Measurements from ENCODE around the gene IGF2. TPM values are rescaled to one million over a fixed set of nuclear protein-coding genes. Genes with fewer than 3 reads are reported as not detected.

Gene IGF2
- total RNA-seq, 1 experiment from 2014 or later: 1.5 TPM

- TF ChIP-seq, protein P1, sequence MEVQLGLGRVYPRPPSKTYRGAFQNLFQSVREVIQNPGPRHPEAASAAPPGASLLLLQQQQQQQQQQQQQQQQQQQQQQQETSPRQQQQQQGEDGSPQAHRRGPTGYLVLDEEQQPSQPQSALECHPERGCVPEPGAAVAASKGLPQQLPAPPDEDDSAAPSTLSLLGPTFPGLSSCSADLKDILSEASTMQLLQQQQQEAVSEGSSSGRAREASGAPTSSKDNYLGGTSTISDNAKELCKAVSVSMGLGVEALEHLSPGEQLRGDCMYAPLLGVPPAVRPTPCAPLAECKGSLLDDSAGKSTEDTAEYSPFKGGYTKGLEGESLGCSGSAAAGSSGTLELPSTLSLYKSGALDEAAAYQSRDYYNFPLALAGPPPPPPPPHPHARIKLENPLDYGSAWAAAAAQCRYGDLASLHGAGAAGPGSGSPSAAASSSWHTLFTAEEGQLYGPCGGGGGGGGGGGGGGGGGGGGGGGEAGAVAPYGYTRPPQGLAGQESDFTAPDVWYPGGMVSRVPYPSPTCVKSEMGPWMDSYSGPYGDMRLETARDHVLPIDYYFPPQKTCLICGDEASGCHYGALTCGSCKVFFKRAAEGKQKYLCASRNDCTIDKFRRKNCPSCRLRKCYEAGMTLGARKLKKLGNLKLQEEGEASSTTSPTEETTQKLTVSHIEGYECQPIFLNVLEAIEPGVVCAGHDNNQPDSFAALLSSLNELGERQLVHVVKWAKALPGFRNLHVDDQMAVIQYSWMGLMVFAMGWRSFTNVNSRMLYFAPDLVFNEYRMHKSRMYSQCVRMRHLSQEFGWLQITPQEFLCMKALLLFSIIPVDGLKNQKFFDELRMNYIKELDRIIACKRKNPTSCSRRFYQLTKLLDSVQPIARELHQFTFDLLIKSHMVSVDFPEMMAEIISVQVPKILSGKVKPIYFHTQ (CRISPR knock-in tag; IDR thresholded peaks at IDR 0.05): no peak
- no peak for TF ChIP-seq ZNF671 (CRISPR knock-in tag; IDR thresholded peaks at IDR 0.05)
- no peak for TF ChIP-seq RELA (CRISPR knock-in tag; IDR thresholded peaks at IDR 0.05; ENCODE audit: borderline replicate concordance)
- no peak for TF ChIP-seq TP53 (CRISPR knock-in tag; IDR thresholded peaks at IDR 0.05)
- no peak for TF ChIP-seq GABPB1 (CRISPR knock-in tag; IDR thresholded peaks at IDR 0.05)
- TF ChIP-seq, protein P2, sequence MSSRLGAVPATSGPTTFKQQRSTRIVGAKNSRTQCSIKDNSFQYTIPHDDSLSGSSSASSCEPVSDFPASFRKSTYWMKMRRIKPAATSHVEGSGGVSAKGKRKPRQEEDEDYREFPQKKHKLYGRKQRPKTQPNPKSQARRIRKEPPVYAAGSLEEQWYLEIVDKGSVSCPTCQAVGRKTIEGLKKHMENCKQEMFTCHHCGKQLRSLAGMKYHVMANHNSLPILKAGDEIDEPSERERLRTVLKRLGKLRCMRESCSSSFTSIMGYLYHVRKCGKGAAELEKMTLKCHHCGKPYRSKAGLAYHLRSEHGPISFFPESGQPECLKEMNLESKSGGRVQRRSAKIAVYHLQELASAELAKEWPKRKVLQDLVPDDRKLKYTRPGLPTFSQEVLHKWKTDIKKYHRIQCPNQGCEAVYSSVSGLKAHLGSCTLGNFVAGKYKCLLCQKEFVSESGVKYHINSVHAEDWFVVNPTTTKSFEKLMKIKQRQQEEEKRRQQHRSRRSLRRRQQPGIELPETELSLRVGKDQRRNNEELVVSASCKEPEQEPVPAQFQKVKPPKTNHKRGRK (CRISPR knock-in tag; IDR thresholded peaks at IDR 0.05; ENCODE audit: borderline replicate concordance): no peak
- TF ChIP-seq CBFB (CRISPR knock-in tag; IDR thresholded peaks at IDR 0.05; ENCODE audit: low read depth): no peak
Measured at GRCh38 chr11:2091786-2092463, 47.3 kb downstream of the IGF2 start (continued).

DNA sequence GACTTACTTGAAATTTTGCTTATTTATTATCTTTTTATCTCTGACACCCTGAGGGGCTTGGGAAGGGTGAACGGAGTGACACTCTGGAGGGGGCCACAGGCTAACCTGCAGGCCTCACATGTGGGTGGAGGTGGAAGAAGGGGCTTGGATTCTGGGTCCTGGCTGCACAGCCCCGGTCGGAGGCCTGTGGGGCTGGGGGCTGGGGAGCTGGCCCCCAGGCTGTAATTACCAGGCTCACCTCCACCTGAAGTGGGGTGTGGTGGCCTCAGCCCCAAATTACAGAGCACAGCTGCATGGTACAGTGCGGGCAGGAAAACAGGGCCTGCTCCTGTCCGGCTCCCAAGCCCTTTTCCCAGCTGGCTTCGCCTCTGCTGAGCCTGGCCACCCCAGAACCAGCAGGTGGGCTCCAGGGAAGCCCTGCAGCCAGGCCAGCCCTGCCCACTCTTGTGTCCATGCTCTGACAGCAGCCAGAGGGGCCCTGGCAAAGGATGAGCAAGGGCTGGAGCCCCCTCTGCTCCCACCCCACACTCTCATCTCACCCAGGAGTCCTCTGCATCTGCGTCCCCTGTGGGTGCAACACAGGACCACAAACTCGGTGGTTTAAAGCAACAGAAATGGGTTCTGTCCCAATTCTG is 48.0 kb downstream of the IGF2 start:
- H3K27me3 Mint-ChIP-seq (ENCODE audit: low read depth): peaks cover 4% of the 10 kb centered on the region
- CTCF ChIA-PET: interaction anchor here (0.9 to 1.0 kb wide), 2 partner anchors 58 to 60 kb away, joined by 3 read pairs; no protein-coding TSS in a partner anchor
- no peaks in the 10 kb centered on the region for H3K36me3 Mint-ChIP-seq
- no peak overlapping the region for H3K27ac Mint-ChIP-seq
- H3K4me3 Mint-ChIP-seq: no peak overlapping the region
- no peak for TF ChIP-seq ZNF416 (CRISPR knock-in tag; IDR thresholded peaks at IDR 0.05)
- TF ChIP-seq, protein P3, sequence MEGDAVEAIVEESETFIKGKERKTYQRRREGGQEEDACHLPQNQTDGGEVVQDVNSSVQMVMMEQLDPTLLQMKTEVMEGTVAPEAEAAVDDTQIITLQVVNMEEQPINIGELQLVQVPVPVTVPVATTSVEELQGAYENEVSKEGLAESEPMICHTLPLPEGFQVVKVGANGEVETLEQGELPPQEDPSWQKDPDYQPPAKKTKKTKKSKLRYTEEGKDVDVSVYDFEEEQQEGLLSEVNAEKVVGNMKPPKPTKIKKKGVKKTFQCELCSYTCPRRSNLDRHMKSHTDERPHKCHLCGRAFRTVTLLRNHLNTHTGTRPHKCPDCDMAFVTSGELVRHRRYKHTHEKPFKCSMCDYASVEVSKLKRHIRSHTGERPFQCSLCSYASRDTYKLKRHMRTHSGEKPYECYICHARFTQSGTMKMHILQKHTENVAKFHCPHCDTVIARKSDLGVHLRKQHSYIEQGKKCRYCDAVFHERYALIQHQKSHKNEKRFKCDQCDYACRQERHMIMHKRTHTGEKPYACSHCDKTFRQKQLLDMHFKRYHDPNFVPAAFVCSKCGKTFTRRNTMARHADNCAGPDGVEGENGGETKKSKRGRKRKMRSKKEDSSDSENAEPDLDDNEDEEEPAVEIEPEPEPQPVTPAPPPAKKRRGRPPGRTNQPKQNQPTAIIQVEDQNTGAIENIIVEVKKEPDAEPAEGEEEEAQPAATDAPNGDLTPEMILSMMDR (IDR thresholded peaks at IDR 0.05): no peak
- no peak for TF ChIP-seq ZNF317 (CRISPR knock-in tag; IDR thresholded peaks at IDR 0.05; ENCODE audit: borderline replicate concordance, low read depth)
- no peak for TF ChIP-seq PRRX2 (CRISPR knock-in tag; IDR thresholded peaks at IDR 0.05)
- no peak for TF ChIP-seq ETV6 (CRISPR knock-in tag; IDR thresholded peaks at IDR 0.05)
- TF ChIP-seq ATF2 (CRISPR knock-in tag; IDR thresholded peaks at IDR 0.05; ENCODE audit: borderline replicate concordance, low read depth): no peak
- TF ChIP-seq ZBTB21 (CRISPR knock-in tag; IDR thresholded peaks at IDR 0.05; ENCODE audit: borderline replicate concordance): no peak
- TF ChIP-seq, protein P4, sequence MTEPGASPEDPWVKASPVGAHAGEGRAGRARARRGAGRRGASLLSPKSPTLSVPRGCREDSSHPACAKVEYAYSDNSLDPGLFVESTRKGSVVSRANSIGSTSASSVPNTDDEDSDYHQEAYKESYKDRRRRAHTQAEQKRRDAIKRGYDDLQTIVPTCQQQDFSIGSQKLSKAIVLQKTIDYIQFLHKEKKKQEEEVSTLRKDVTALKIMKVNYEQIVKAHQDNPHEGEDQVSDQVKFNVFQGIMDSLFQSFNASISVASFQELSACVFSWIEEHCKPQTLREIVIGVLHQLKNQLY (CRISPR knock-in tag; IDR thresholded peaks at IDR 0.05): no peak
- no peak for TF ChIP-seq KAT7 (CRISPR knock-in tag; IDR thresholded peaks at IDR 0.05; ENCODE audit: borderline replicate concordance)
- TF ChIP-seq USF2 (CRISPR knock-in tag; IDR thresholded peaks at IDR 0.05): no peak
- TF ChIP-seq TEAD1 (CRISPR knock-in tag; IDR thresholded peaks at IDR 0.05): no peak
- TF ChIP-seq NFYB (CRISPR knock-in tag; conservative IDR thresholded peaks at IDR 0.05; ENCODE audit: low read depth): no peak
- TF ChIP-seq, protein P5, sequence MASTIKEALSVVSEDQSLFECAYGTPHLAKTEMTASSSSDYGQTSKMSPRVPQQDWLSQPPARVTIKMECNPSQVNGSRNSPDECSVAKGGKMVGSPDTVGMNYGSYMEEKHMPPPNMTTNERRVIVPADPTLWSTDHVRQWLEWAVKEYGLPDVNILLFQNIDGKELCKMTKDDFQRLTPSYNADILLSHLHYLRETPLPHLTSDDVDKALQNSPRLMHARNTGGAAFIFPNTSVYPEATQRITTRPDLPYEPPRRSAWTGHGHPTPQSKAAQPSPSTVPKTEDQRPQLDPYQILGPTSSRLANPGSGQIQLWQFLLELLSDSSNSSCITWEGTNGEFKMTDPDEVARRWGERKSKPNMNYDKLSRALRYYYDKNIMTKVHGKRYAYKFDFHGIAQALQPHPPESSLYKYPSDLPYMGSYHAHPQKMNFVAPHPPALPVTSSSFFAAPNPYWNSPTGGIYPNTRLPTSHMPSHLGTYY (CRISPR knock-in tag; IDR thresholded peaks at IDR 0.05): no peak
- H3K9me3 Mint-ChIP-seq: no peaks in the 10 kb centered on the region
- no peaks in the 10 kb centered on the region for H3K4me1 Mint-ChIP-seq
- DNase-seq (ENCODE audit: low spot score): no peak
- no peak for ATAC-seq
- POLR2A ChIA-PET: no interaction called here
